GM11168 (cell line): ENCODE data around the gene BPIFA3.

Experiments used
- in situ Hi-C: fragments of 300-500 bp; cut with MboI; formaldehyde crosslinking; loops from one replicate; pipeline ENCODE4 v1.12.0; 2022; ENCODE audit warnings: low sequenced_read_pairs; ENCODE audit not compliant: unreplicated experiment

Gene BPIFA3

GRCh38 chr20:33210371-33210770 is 6.8 kb upstream of the BPIFA3 start:
- in situ Hi-C loops = no loop called here

DNA sequence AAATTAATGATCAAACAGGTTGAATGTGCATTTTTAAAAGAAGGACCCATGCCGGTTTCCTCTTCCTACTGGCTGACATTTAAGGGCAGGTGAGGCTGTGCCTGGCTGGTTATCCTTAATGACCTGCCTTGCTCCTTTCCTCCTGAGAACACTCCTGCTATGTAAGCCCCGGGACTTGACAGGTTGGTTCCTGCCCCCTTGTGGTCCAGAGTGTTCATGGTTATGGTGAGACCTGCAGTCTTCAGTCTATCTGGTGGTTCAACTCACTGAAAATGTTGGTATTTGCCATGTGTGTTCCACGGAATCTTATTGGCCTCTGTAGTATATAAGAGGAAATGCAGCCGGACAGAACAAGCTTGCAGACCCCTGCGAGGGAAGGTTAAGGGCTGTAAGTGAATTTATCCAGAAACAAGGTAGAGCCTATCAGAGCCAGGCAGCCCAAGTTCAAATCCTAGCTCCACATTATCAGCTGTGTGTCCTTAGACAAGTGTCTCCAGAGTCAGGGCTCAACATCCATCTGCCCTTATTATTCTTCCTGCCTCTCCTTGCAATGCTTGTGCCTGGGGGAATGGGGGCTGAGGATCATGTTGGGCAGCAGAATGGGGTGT is 5.2 kb upstream of the BPIFA3 start:
- in situ Hi-C loops = no loop called here

DNA sequence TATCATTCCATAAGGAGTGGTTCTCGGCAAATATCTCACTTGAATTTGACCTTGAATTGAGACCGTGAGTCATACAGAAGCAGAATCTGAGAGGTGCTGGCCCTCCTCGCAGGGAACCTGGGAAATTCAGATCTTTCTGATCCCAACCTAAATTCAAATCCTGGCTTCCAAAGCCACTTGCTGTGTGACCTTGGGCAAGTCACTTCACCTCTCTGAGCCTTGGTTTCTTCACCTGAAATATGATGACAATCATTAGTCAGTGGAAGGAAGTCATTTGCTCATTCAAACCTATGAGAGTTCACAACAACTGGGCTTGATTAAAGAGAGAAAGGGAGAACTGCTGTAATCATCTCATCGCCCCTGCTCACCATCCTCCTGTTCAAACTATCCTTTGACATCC is 7.2 kb downstream of the BPIFA3 start:
- in situ Hi-C loops = no loop called here

GRCh38 chr20:33229843-33230242 is 12.7 kb downstream of the BPIFA3 start:
- in situ Hi-C loops = no loop called here

DNA sequence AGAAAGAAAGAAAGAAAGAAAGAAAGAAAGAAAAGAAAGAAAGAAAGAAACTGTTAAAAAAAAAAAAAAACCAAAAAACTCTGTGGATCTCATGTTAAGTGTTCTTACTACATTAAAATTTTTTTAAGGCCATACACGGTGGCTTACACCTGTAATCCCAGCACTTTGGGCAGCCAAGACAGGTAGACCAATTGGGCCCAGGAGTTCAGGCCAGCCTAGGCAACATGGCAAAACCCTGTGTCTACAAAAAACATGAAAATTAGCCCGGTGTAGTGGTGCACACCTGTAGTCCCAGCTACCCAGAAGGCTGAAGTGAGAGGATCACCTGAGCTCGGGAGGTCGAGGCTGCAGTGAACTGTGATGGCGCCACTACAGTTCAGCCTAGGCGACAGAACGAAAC is 14.1 kb downstream of the BPIFA3 start:
- in situ Hi-C loops = no loop called here

- in situ Hi-C loops = no loop called here
Measured at GRCh38 chr20:33232486-33233072, 15.4 kb downstream of the BPIFA3 start.

DNA sequence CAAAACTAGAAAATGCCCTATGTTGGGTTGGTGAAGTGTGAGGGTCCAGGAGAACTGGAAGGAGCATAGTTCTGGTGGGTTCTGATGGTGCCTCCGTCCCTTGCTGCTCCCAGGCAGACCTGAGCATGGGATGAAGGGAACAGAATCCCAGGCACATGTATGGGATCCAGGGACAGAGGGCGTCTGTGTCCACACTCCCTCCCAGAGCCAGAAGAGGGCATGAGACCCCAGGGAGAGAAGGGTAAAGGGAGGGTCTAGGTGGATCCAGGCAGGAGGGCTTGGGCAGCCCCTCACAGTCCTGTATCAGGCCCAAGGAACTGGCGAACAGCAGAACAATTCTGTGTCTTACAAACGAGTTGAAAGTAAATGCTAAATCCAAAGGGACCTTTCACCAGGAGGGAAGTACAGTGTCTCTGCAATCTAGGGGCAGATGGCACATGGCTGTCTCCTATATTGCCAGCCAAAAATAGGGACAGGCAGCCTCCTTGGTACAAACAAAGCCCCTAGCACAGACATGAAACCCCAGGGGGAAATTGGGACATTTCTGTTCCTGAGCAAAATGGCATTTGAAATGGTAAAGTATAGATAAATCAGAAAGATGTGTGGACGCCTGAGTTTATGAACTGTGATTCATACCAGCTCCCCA is 16.1 kb downstream of the BPIFA3 start:
- in situ Hi-C loops = no loop called here

DNA sequence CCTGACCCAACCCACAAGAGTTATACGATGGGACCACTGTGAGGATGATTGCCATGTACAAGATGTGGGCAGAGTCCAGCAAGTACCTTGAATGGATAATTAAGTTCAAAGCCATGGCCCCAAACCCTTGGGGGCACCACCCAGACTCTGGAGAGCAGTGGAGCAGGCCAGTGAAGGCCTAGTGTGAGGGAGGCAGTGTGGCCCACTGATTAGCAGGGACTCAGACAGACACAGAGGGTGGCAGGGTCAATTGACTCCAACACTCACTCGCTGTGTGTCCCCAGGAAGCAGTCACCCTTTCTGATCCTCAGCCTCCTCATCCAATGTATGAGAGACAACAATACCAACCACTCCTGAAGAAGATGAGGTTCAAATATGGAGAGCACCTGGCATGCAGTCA is 16.9 kb downstream of the BPIFA3 start:
- in situ Hi-C loops = no loop called here

GRCh38 chr20:33235696-33236095 is 18.5 kb downstream of the BPIFA3 start, which contains the start of gene BPIFA1:
BPIFA1 (plus strand) TSS chr20:33235996; CDS start chr20:33237712, 1,716 bp downstream.
- in situ Hi-C loops = no loop called here

DNA sequence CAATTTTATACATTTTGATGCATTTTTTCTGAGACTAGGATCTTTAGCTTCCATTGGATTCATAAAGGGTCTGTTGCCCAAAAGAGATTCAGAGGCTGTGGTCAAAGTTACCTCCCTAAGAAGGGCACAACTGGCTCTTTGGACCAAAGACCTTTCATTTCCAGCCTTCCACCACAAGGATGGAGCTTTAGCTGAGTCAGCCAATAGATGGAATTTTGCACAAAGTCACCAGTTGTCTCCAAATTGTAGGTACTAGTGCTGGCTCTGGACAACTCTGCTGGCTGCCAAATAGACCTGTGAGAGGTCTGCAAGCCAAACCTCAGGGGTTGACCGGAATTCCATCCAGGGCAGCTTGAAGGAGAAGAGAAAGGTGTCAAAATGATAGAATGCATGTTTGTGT is 19.2 kb downstream of the BPIFA3 start:
- in situ Hi-C loops = no loop called here

GRCh38 chr20:33237989-33238388 is 20.8 kb downstream of the BPIFA3 start:
- in situ Hi-C loops = no loop called here

- in situ Hi-C loops = no loop called here
Measured at GRCh38 chr20:33239418-33239817, 22.3 kb downstream of the BPIFA3 start.

- in situ Hi-C loops = no loop called here
Measured at GRCh38 chr20:33239979-33240736, 23.0 kb downstream of the BPIFA3 start.

DNA sequence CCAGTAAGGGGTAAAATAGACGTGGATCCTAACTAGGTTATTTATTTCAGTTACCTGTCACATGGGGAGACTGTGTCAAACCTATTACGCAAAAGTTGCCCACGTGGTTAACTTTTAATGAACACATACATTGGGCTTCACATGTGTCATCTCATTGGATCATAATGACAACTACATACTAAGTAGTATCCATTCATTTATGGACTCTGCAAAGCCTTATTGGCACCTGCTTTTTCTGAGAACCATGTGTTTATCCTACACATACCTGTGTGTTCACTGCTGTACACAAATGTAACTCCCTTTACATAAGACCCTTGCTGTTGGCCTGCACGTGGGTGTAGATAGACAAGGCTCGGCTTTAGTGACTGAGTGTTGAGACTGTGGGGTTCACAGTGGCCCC is 23.8 kb downstream of the BPIFA3 start:
- in situ Hi-C loops = no loop called here

DNA sequence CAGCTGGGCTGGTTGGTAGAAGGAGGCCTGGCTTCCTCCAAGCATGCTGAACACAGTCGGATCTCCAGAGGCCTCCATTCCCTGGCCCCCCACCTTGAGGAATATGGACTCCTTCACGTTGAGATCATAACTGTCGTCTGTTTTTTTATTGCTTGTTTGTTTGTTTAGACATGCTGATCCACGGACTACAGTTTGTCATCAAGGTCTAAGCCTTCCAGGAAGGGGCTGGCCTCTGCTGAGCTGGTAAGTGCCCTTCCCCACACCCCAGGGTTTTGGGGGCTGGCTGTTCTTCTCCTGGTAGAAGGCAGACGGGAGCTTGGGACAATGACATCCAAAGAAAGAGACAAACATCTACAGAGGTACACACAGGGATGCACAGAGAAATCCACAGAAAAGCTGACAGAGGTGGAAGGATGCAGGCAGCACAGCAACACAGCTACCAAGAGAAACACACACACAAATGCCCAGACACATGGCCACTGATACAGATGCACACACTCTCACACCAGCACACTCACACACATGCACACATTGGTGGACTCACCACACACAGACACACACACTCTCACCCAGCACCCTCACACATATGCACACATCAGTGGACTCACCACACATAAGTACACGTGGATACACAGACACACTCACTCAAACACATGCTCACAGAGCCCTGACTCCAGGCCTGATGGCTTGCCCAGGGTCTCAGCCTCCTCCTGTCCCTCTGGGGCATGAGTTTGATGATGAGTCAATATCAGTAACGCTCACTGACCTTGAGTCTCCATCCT is 25.4 kb downstream of the BPIFA3 start:
- in situ Hi-C loops = no loop called here

- in situ Hi-C loops = no loop called here
Measured at GRCh38 chr20:33246077-33246476, 28.9 kb downstream of the BPIFA3 start.

- in situ Hi-C loops = no loop called here
Measured at GRCh38 chr20:33249456-33249855, 32.3 kb downstream of the BPIFA3 start.

DNA sequence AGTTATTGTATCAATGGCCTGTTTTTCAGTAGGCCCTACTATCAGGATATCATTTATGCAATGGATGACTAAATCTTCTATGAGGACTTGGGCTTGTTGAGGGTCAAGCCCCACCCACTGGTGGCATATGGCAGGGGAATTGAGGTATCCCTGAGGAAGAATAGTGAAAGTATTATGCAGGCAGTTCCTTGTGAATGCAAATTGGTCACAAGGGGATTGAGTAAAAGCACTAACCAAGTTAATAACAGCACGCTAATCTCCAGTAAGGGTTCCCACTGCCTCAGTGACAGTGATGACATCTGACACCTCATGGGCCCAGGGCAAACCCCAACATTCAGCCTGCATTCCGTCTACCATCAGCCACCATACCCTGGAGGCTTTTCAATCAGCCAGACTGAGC is 33.5 kb downstream of the BPIFA3 start:
- in situ Hi-C loops = no loop called here

DNA sequence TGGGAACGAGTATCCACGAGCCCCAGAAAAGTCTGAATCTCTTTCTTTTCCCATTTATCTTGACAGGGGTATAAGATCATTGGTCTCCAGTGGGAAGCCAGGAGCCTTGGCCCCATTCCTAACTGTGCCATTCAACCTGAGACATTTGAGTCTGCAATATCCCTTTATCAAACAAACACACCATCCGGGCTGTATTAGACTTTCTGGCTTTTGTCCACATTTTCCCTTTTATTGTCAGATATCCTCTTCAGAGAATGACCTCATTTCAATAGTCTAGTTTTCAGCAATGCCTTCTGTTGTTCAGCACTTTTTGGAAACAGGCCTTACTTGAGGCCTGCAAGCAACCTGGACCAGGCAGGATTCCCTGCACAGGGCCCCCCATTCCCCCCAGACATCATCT is 34.3 kb downstream of the BPIFA3 start:
- in situ Hi-C loops = no loop called here

DNA sequence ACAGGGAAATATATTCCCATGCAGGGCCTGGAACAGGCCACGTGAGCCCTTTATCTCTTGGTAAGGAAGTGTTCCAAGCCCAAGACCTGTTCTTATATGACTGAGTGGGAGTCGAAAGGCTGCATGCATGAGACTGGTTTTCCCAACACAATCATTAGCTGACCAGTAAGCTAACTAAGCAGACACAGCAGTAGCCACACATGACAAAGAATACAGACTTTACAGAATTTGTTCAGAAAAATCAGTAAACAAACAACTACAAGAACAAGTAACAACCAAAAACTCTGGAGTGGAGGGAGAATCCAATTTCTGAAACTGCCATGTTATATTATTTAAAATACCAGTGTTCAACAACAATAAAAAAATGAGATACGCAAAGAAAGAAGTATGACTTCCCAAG is 35.3 kb downstream of the BPIFA3 start:
- in situ Hi-C loops = no loop called here
